ENCODE measurements around the gene RAB23.

DNA sequence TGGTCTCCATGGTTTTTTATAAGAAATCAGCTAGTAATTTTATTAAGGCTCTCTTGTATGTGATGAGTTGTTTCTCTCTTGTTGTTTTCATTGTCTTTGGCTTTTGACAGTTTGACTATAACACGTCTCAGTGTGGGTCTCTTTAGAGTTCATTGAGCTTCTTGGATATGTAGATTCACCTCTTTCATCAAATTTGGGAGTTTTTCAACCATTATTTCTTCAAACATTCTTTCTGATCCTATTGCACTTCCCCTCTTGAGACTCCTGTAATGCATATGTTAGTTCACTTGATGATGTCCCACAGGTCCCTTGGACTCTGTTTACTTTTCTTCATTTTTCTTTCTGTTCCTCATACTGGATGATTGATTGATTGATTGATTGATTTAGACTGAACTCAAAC lies 57.0 kb downstream of the RAB23 start:
- TF ChIP-seq CTCF (IDR thresholded peaks at IDR 0.05; ENCODE audit: poor library complexity, severe bottlenecking) (no peak), EZH2 (IDR thresholded peaks at IDR 0.05; ENCODE audit: borderline replicate concordance, insufficient read depth, low read length, poor library complexity, severe bottlenecking) (no peak), SMC3 (conservative IDR thresholded peaks at IDR 0.05; ENCODE audit: poor library complexity) (no peak), MXI1 (conservative IDR thresholded peaks at IDR 0.05; ENCODE audit: poor library complexity, severe bottlenecking) (no peak), EP300 (conservative IDR thresholded peaks at IDR 0.05; ENCODE audit: poor library complexity, severe bottlenecking) (no peak), TAF1 (IDR thresholded peaks at IDR 0.05; ENCODE audit: low read depth) (no peak), RAD21 (conservative IDR thresholded peaks at IDR 0.05) (no peak)
- TF ChIP-seq, protein P1, sequence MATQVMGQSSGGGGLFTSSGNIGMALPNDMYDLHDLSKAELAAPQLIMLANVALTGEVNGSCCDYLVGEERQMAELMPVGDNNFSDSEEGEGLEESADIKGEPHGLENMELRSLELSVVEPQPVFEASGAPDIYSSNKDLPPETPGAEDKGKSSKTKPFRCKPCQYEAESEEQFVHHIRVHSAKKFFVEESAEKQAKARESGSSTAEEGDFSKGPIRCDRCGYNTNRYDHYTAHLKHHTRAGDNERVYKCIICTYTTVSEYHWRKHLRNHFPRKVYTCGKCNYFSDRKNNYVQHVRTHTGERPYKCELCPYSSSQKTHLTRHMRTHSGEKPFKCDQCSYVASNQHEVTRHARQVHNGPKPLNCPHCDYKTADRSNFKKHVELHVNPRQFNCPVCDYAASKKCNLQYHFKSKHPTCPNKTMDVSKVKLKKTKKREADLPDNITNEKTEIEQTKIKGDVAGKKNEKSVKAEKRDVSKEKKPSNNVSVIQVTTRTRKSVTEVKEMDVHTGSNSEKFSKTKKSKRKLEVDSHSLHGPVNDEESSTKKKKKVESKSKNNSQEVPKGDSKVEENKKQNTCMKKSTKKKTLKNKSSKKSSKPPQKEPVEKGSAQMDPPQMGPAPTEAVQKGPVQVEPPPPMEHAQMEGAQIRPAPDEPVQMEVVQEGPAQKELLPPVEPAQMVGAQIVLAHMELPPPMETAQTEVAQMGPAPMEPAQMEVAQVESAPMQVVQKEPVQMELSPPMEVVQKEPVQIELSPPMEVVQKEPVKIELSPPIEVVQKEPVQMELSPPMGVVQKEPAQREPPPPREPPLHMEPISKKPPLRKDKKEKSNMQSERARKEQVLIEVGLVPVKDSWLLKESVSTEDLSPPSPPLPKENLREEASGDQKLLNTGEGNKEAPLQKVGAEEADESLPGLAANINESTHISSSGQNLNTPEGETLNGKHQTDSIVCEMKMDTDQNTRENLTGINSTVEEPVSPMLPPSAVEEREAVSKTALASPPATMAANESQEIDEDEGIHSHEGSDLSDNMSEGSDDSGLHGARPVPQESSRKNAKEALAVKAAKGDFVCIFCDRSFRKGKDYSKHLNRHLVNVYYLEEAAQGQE (IDR thresholded peaks at IDR 0.05; ENCODE audit: borderline replicate concordance) = no peak
